ENCODE results near the gene CNIH2.
A peak's percentile ranks its signal among the peaks of the same experiment; 100 is the strongest.
"Not testable (repeated sequence)": the region's sequence is repeated elsewhere in the genome, so short reads cannot be mapped to it uniquely, and the experiment has no call there.

Gene CNIH2

GRCh38 chr11:66317723-66318599 is 40.0 kb downstream of the CNIH2 start:
- H3K4me3 ChIP-seq (ENCODE audit: low read depth, low read length) = no peak overlapping the region
- no peaks in the 10 kb centered on the region for H3K27me3 ChIP-seq (ENCODE audit: control insufficient read depth, insufficient read depth, low read length)
- no peak overlapping the region for H3K4me2 ChIP-seq (ENCODE audit: low read length)
- H3K4me1 ChIP-seq = peaks cover 2% of the 10 kb centered on the region
- H3K79me2 ChIP-seq = no peaks in the 10 kb centered on the region
- no peak for TF ChIP-seq CTCF (IDR thresholded peaks at IDR 0.05)
- H3K9me3 ChIP-seq (ENCODE audit: control insufficient read depth, low read length) = no peaks in the 10 kb centered on the region
- no peak overlapping the region for H3K9ac ChIP-seq
- H3K36me3 ChIP-seq (ENCODE audit: control insufficient read depth, insufficient read depth, low read length) = no peaks in the 10 kb centered on the region
- peak overlapping the region; percentile 32 for H3K27ac ChIP-seq
- no peak overlapping the region for H2AFZ ChIP-seq

GRCh38 chr11:66318600-66318970 is 40.6 kb downstream of the CNIH2 start:
- Histone ChIP-seq H3K27me3 (ENCODE audit: control insufficient read depth, insufficient read depth, low read length) (no peaks in the 10 kb centered on the region), H3K4me3 (ENCODE audit: low read depth, low read length) (no peak overlapping the region), H3K36me3 (ENCODE audit: control insufficient read depth, insufficient read depth, low read length) (no peaks in the 10 kb centered on the region), H3K4me2 (ENCODE audit: low read length) (no peak overlapping the region), H3K79me2 (no peaks in the 10 kb centered on the region), H3K4me1 (peaks cover 2% of the 10 kb centered on the region), H3K9me3 (ENCODE audit: control insufficient read depth, low read length) (no peaks in the 10 kb centered on the region), H3K9ac (no peak overlapping the region), H2AFZ (no peak overlapping the region), H3K27ac (no peak overlapping the region)
- TF ChIP-seq CTCF (IDR thresholded peaks at IDR 0.05) = no peak

- not testable (repeated sequence) for H3K4me1 ChIP-seq; H3K27ac ChIP-seq; H3K36me3 ChIP-seq (ENCODE audit: control insufficient read depth, insufficient read depth, low read length); H2AFZ ChIP-seq; H3K9me3 ChIP-seq (ENCODE audit: control insufficient read depth, low read length); H3K27me3 ChIP-seq (ENCODE audit: control insufficient read depth, insufficient read depth, low read length); H3K4me3 ChIP-seq (ENCODE audit: low read depth, low read length); H3K4me2 ChIP-seq (ENCODE audit: low read length); H3K79me2 ChIP-seq; H3K9ac ChIP-seq
Measured at GRCh38 chr11:66320289-66320688, 42.3 kb downstream of the CNIH2 start.

- H3K27ac ChIP-seq; H3K27me3 ChIP-seq (ENCODE audit: control insufficient read depth, insufficient read depth, low read length); H3K4me2 ChIP-seq (ENCODE audit: low read length); H2AFZ ChIP-seq; H3K4me3 ChIP-seq (ENCODE audit: low read depth, low read length); H3K9me3 ChIP-seq (ENCODE audit: control insufficient read depth, low read length); H3K79me2 ChIP-seq; H3K36me3 ChIP-seq (ENCODE audit: control insufficient read depth, insufficient read depth, low read length); H3K9ac ChIP-seq; H3K4me1 ChIP-seq: not testable (repeated sequence)
Measured at GRCh38 chr11:66320748-66321147, 42.8 kb downstream of the CNIH2 start.

- H3K9ac ChIP-seq = no peak overlapping the region
Measured at GRCh38 chr11:66321606-66322005, 43.6 kb downstream of the CNIH2 start.

More at GRCh38 chr11:66321606-66322005, 43.6 kb downstream of the CNIH2 start:
- H3K36me3 ChIP-seq (ENCODE audit: control insufficient read depth, insufficient read depth, low read length) = no peaks in the 10 kb centered on the region
- H3K4me2 ChIP-seq (ENCODE audit: low read length) = no peak overlapping the region
- H3K27ac ChIP-seq = no peak overlapping the region
- H3K27me3 ChIP-seq (ENCODE audit: control insufficient read depth, insufficient read depth, low read length) = no peaks in the 10 kb centered on the region
- no peaks in the 10 kb centered on the region for H3K79me2 ChIP-seq
- H3K9me3 ChIP-seq (ENCODE audit: control insufficient read depth, low read length) = no peaks in the 10 kb centered on the region
- H2AFZ ChIP-seq = no peak overlapping the region
- no peak overlapping the region for H3K4me3 ChIP-seq (ENCODE audit: low read depth, low read length)
- TF ChIP-seq CTCF (IDR thresholded peaks at IDR 0.05) = no peak
- peaks cover 2% of the 10 kb centered on the region for H3K4me1 ChIP-seq

Measured in parathyroid adenoma (tissue), 2 donors.